ENCODE results near the gene ESR2.
A peak's percentile ranks its signal among the peaks of the same experiment; 100 is the strongest.

Gene ESR2

GRCh38 chr14:64201296-64201695 is 92.9 kb downstream of the ESR2 start:
- Histone ChIP-seq H3K4me3 (ENCODE audit: low read length) (no peak overlapping the region), H3K9me3 (ENCODE audit: control insufficient read depth, insufficient read depth, low read length) (no peaks in the 10 kb centered on the region), H3K36me3 (ENCODE audit: control insufficient read depth, insufficient read depth, low read length) (no peaks in the 10 kb centered on the region), H3K27me3 (ENCODE audit: control insufficient read depth, insufficient read depth, low read length) (no peaks in the 10 kb centered on the region), H3K27ac (ENCODE audit: low read length) (no peak overlapping the region), H3K4me1 (ENCODE audit: control insufficient read depth, insufficient read depth, low read length) (peaks cover 7% of the 10 kb centered on the region)
- no peak for DNase-seq (ENCODE audit: low read depth, low spot score)
- WGBS (ENCODE audit: insufficient coverage, insufficient read length): no CpG with 5 or more reads among the region's 7 CpGs

DNA sequence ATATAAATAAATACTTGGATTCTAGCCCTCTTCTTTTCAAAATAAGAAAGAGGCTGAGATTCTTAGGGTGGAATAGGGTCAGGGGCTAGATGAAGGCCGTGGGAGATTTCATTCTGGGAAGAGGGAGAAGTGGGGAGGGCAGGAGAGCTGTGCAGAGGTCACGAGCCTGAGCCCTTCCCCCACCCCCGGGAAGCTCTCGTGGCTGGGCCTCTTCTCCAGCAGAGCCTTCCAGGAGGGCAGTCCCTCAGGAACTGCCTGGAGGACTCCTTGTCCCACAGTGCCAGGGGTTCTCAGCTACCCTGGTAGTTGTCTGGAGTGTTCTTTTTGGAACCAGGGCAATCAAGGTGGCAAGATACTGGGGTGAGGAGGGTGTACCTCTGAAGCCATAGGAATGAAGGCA is 94.0 kb downstream of the ESR2 start:
- Histone ChIP-seq H3K27me3 (ENCODE audit: control insufficient read depth, insufficient read depth, low read length) (no peaks in the 10 kb centered on the region), H3K4me1 (ENCODE audit: control insufficient read depth, insufficient read depth, low read length) (peaks cover 7% of the 10 kb centered on the region), H3K36me3 (ENCODE audit: control insufficient read depth, insufficient read depth, low read length) (no peaks in the 10 kb centered on the region), H3K4me3 (ENCODE audit: low read length) (no peak overlapping the region), H3K9me3 (ENCODE audit: control insufficient read depth, insufficient read depth, low read length) (no peaks in the 10 kb centered on the region), H3K27ac (ENCODE audit: low read length) (no peak overlapping the region)
- no peak for DNase-seq (ENCODE audit: low read depth, low spot score)
- no CpG with 5 or more reads among the region's 4 CpGs for WGBS (ENCODE audit: insufficient coverage, insufficient read length)

DNA sequence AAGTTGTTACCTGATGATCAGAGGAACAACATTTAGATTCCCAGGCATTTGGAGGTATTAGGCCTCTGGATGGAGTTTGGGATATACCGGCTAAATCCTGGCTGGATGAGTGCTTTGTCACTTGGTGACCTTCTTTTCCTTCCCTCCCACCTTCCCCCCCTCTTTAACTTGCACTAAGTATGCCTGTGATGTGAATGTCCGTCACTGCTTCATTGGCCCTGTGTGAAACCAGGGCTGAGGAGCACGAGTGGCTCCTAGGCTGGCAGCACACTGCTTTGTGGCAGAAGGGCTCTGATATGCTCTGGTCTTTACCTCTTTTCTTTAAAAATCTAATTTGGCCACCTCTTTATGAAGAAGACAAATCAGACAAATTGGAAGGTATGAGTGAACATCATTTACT is 95.7 kb downstream of the ESR2 start:
- WGBS (ENCODE audit: insufficient coverage, insufficient read length): no CpG with 5 or more reads among the region's 3 CpGs
- Histone ChIP-seq H3K36me3 (ENCODE audit: control insufficient read depth, insufficient read depth, low read length) (no peaks in the 10 kb centered on the region), H3K4me1 (ENCODE audit: control insufficient read depth, insufficient read depth, low read length) (peaks cover 7% of the 10 kb centered on the region)

GRCh38 chr14:64197996-64198395 is 96.2 kb downstream of the ESR2 start:
- Histone ChIP-seq H3K4me1 (ENCODE audit: control insufficient read depth, insufficient read depth, low read length) (peaks cover 7% of the 10 kb centered on the region), H3K4me3 (ENCODE audit: low read length) (no peak overlapping the region), H3K27ac (ENCODE audit: low read length) (no peak overlapping the region), H3K36me3 (ENCODE audit: control insufficient read depth, insufficient read depth, low read length) (no peaks in the 10 kb centered on the region), H3K27me3 (ENCODE audit: control insufficient read depth, insufficient read depth, low read length) (no peaks in the 10 kb centered on the region), H3K9me3 (ENCODE audit: control insufficient read depth, insufficient read depth, low read length) (no peaks in the 10 kb centered on the region)
- DNase-seq (ENCODE audit: low read depth, low spot score): no peak
- WGBS (ENCODE audit: insufficient coverage, insufficient read length): no CpG with 5 or more reads among the region's 3 CpGs

More for the DNA sequence above, 95.7 kb downstream of the ESR2 start:
- Histone ChIP-seq H3K4me3 (ENCODE audit: low read length) (no peak overlapping the region), H3K27me3 (ENCODE audit: control insufficient read depth, insufficient read depth, low read length) (no peaks in the 10 kb centered on the region), H3K9me3 (ENCODE audit: control insufficient read depth, insufficient read depth, low read length) (no peaks in the 10 kb centered on the region), H3K27ac (ENCODE audit: low read length) (no peak overlapping the region)
- DNase-seq (ENCODE audit: low read depth, low spot score): no peak

DNA sequence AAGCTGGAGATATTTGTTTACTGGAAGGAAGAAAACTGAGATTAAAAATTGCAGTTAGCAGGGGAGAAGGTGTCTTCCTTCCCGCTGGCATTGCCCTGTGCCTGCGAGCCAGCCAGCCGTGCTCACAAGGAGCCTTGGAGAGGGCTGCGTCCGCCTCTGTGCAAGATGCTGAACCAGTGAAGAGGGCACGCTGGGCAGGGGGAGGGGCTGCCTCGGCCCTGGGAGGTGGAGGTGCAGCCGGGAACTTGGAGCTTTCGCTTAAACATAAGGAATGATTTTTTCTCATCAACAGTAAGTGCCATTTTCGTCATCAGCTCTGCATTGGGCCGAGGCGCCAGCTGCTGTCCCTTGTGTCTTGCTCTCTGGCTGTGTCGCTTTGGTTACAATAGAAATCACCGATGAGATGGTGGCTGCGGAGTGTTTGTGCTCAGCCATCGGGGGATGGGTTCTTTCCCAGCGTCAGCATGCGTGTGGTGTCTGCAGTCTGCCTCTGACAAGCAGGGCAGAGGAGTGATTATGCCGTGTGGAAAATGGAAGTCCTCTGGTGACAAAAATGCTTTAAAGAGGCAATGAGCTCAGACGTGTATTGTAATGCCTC is 97.3 kb downstream of the ESR2 start:
- no peaks in the 10 kb centered on the region for H3K27me3 ChIP-seq (ENCODE audit: control insufficient read depth, insufficient read depth, low read length)
- no peak overlapping the region for H3K27ac ChIP-seq (ENCODE audit: low read length)
- WGBS (ENCODE audit: insufficient coverage, insufficient read length): no CpG with 5 or more reads among the region's 20 CpGs
- H3K9me3 ChIP-seq (ENCODE audit: control insufficient read depth, insufficient read depth, low read length): no peaks in the 10 kb centered on the region
- peak; percentile 18 for DNase-seq (ENCODE audit: low read depth, low spot score)
- no peaks in the 10 kb centered on the region for H3K36me3 ChIP-seq (ENCODE audit: control insufficient read depth, insufficient read depth, low read length)
- peaks cover 9% of the 10 kb centered on the region for H3K4me1 ChIP-seq (ENCODE audit: control insufficient read depth, insufficient read depth, low read length)
- H3K4me3 ChIP-seq (ENCODE audit: low read length): peak overlapping the region; percentile 11; the same call in 1 of the 2 replicates

DNA sequence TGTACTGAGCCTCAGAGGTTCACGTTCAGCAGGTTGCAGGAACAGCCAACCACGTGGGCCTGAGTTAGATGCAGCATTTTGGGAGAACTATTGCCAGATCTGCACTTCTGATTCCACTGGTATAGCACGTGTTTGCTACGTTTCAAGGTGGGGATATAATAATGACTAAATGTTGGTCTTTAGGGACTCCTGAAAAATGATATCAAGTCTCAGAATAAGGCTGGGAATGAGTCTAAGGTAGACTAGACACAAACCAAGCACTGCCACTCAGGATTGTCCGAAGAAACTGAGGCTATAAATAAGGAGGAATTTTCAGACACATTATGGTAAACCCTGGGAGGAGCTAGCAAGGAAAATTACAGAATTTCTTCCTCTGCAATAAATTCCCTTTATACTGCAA is 98.1 kb downstream of the ESR2 start:
- H3K9me3 ChIP-seq (ENCODE audit: control insufficient read depth, insufficient read depth, low read length): no peaks in the 10 kb centered on the region
- WGBS (ENCODE audit: insufficient coverage, insufficient read length): no CpG with 5 or more reads among the region's 5 CpGs
- no peak for DNase-seq (ENCODE audit: low read depth, low spot score)

GRCh38 chr14:64195199-64195598 is 99.0 kb downstream of the ESR2 start:
- Histone ChIP-seq H3K36me3 (ENCODE audit: control insufficient read depth, insufficient read depth, low read length) (no peaks in the 10 kb centered on the region), H3K27ac (ENCODE audit: low read length) (no peak overlapping the region), H3K4me1 (ENCODE audit: control insufficient read depth, insufficient read depth, low read length) (peaks cover 8% of the 10 kb centered on the region), H3K4me3 (ENCODE audit: low read length) (no peak overlapping the region), H3K9me3 (ENCODE audit: control insufficient read depth, insufficient read depth, low read length) (no peaks in the 10 kb centered on the region), H3K27me3 (ENCODE audit: control insufficient read depth, insufficient read depth, low read length) (no peaks in the 10 kb centered on the region)
- no peak for DNase-seq (ENCODE audit: low read depth, low spot score)
- WGBS (ENCODE audit: insufficient coverage, insufficient read length): no CpG with 5 or more reads among the region's 2 CpGs

More for the DNA sequence above, 98.1 kb downstream of the ESR2 start:
- Histone ChIP-seq H3K4me1 (ENCODE audit: control insufficient read depth, insufficient read depth, low read length) (peaks cover 9% of the 10 kb centered on the region), H3K27ac (ENCODE audit: low read length) (no peak overlapping the region), H3K4me3 (ENCODE audit: low read length) (no peak overlapping the region), H3K36me3 (ENCODE audit: control insufficient read depth, insufficient read depth, low read length) (no peaks in the 10 kb centered on the region), H3K27me3 (ENCODE audit: control insufficient read depth, insufficient read depth, low read length) (no peaks in the 10 kb centered on the region)

DNA sequence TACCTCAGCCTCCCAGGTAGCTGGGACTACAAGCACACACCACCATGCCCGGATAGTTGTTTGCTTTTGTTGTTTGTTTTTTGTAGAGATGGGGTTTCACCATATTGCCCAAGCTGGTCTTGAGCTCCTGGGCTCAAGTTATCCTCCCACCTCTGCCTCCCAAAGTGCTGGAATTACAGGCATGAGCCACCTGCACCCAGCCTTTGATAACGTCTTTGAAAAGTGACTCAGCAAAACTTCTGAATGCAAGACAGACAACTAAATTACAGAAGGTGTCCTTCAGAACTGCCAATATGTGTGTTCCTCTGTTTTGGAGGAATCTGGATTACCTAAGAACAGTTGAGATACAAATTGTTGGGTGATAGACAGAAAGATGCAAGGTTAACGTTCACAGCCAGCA is 99.8 kb downstream of the ESR2 start:
- no CpG with 5 or more reads among the region's 3 CpGs for WGBS (ENCODE audit: insufficient coverage, insufficient read length)
- no peaks in the 10 kb centered on the region; the same call in 1 of the 2 replicates for H3K36me3 ChIP-seq (ENCODE audit: control insufficient read depth, insufficient read depth, low read length)
- DNase-seq (ENCODE audit: low read depth, low spot score): no peak

GRCh38 chr14:64193821-64194220 is 100.3 kb downstream of the ESR2 start:
- Histone ChIP-seq H3K27ac (ENCODE audit: low read length) (no peak overlapping the region), H3K4me3 (ENCODE audit: low read length) (no peak overlapping the region), H3K27me3 (ENCODE audit: control insufficient read depth, insufficient read depth, low read length) (no peaks in the 10 kb centered on the region), H3K9me3 (ENCODE audit: control insufficient read depth, insufficient read depth, low read length) (no peaks in the 10 kb centered on the region), H3K4me1 (ENCODE audit: control insufficient read depth, insufficient read depth, low read length) (peaks cover 7% of the 10 kb centered on the region), H3K36me3 (ENCODE audit: control insufficient read depth, insufficient read depth, low read length) (no peaks in the 10 kb centered on the region; the same call in 1 of the 2 replicates)
- no peak for DNase-seq (ENCODE audit: low read depth, low spot score)
- no CpG with 5 or more reads among the region's 2 CpGs for WGBS (ENCODE audit: insufficient coverage, insufficient read length)

More for the DNA sequence above, 99.8 kb downstream of the ESR2 start:
- Histone ChIP-seq H3K9me3 (ENCODE audit: control insufficient read depth, insufficient read depth, low read length) (no peaks in the 10 kb centered on the region), H3K4me1 (ENCODE audit: control insufficient read depth, insufficient read depth, low read length) (peaks cover 7% of the 10 kb centered on the region), H3K27ac (ENCODE audit: low read length) (no peak overlapping the region), H3K4me3 (ENCODE audit: low read length) (no peak overlapping the region), H3K27me3 (ENCODE audit: control insufficient read depth, insufficient read depth, low read length) (no peaks in the 10 kb centered on the region)

GRCh38 chr14:64191756-64192155 is 102.4 kb downstream of the ESR2 start:
- Histone ChIP-seq H3K4me3 (ENCODE audit: low read length) (no peak overlapping the region), H3K4me1 (ENCODE audit: control insufficient read depth, insufficient read depth, low read length) (peaks cover 3% of the 10 kb centered on the region), H3K36me3 (ENCODE audit: control insufficient read depth, insufficient read depth, low read length) (no peaks in the 10 kb centered on the region; the same call in 1 of the 2 replicates), H3K9me3 (ENCODE audit: control insufficient read depth, insufficient read depth, low read length) (no peaks in the 10 kb centered on the region), H3K27ac (ENCODE audit: low read length) (no peak overlapping the region), H3K27me3 (ENCODE audit: control insufficient read depth, insufficient read depth, low read length) (no peaks in the 10 kb centered on the region)
- no CpG with 5 or more reads among the region's 2 CpGs for WGBS (ENCODE audit: insufficient coverage, insufficient read length)
- no peak for DNase-seq (ENCODE audit: low read depth, low spot score)

DNA sequence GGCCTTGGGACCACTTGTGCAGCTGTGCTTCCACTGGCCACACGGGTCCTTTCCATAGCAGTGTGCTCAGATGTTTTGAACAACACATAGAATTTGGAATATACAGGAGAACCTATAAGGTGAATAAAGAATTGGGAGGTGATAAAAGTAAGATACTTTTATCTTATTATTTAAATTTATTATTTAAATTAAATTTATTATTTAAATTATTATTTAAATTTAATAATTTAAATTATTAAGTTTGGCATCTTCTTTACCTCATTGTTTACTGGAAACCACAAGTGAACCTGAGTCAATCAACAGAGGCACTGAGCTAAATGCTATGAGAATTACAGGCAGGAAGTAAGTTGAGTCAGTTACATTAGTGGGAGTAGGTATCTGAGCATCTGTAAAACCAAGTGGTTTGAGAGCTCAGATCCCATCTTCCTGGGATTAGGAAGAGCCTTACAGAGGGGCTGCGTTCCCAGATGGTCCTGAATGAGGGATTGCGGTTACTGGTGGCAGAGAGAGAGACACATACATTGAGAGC is 103.1 kb downstream of the ESR2 start:
- no peak for DNase-seq (ENCODE audit: low read depth, low spot score)
- no peak overlapping the region for H3K4me3 ChIP-seq (ENCODE audit: low read length)
- H3K4me1 ChIP-seq (ENCODE audit: control insufficient read depth, insufficient read depth, low read length): peaks cover 3% of the 10 kb centered on the region; the same call in 1 of the 2 replicates
- H3K36me3 ChIP-seq (ENCODE audit: control insufficient read depth, insufficient read depth, low read length): no peaks in the 10 kb centered on the region; the same call in 1 of the 2 replicates
- no peaks in the 10 kb centered on the region for H3K27me3 ChIP-seq (ENCODE audit: control insufficient read depth, insufficient read depth, low read length)
- H3K27ac ChIP-seq (ENCODE audit: low read length): no peak overlapping the region
- no CpG with 5 or more reads among the region's 3 CpGs for WGBS (ENCODE audit: insufficient coverage, insufficient read length)
- H3K9me3 ChIP-seq (ENCODE audit: control insufficient read depth, insufficient read depth, low read length): no peaks in the 10 kb centered on the region
